ENCODE results near the gene ANO7. TPM values are rescaled to one million over a fixed set of nuclear protein-coding genes. Genes with fewer than 3 reads are reported as not detected.

The ANO7 gene
- 1 to 10 TPM; 2.1 to 2.4 TPM for total RNA-seq

- DNase-seq (no peak), ATAC-seq (no peak)
- Mint-ChIP-seq H3K4me3 (no peak within 1 kb of the TSS), H3K9me3 (ENCODE audit: low read depth) (no peaks in the 10 kb centered on the region), H3K27me3 (no peaks in the 10 kb centered on the region), H3K27ac (no peak within 1 kb of the TSS), H3K36me3 (ENCODE audit: low read depth) (peaks cover 5% of the 10 kb centered on the region), H3K4me1 (no peaks in the 10 kb centered on the region)
- intact Hi-C loops (cut with DNase I, micrococcal nuclease), result no loop called here
- CTCF ChIA-PET, result interaction anchor here (0.6 kb wide), 1 partner anchor 12 kb away, joined by 3 read pairs; no protein-coding TSS in a partner anchor
- POLR2A ChIA-PET, result no interaction called here
Observed at GRCh38 chr2:241188361-241189092, at the start of gene ANO7. ANO7 (plus strand) TSS chr2:241188677; CDS start chr2:241190064, 1,387 bp downstream.

- intact Hi-C loops (cut with DNase I, micrococcal nuclease), result no loop called here
- CTCF ChIA-PET, result interaction anchor here (0.6 to 1.7 kb wide), 2 partner anchors 12 to 34 kb away, joined by 3 to 5 read pairs; no protein-coding TSS in a partner anchor
- POLR2A ChIA-PET, result interaction anchor here (1.2 kb wide), 1 partner anchor 25 kb away, joined by 3 read pairs; no protein-coding TSS in a partner anchor
Observed at GRCh38 chr2:241139531-241140444, 48.7 kb upstream of the ANO7 start.

GRCh38 chr2:241140445-241140840 is 48.0 kb upstream of the ANO7 start:
- ChIA-PET POLR2A (interaction anchor here (1.2 kb wide), 1 partner anchor 24 kb away, joined by 3 read pairs; no protein-coding TSS in a partner anchor), CTCF (interaction anchor here (1.1 to 1.7 kb wide), 2 partner anchors 11 to 136 kb away, joined by 3 to 5 read pairs; no protein-coding TSS in a partner anchor)
- ATAC-seq (no peak), DNase-seq (no peak)
- Mint-ChIP-seq H3K9me3 (ENCODE audit: low read depth) (no peaks in the 10 kb centered on the region), H3K27ac (no peak overlapping the region), H3K4me3 (no peak overlapping the region), H3K4me1 (no peaks in the 10 kb centered on the region), H3K36me3 (ENCODE audit: low read depth) (peaks cover 35% of the 10 kb centered on the region), H3K27me3 (no peaks in the 10 kb centered on the region)
- intact Hi-C loops (cut with DNase I, micrococcal nuclease), result no loop called here

More at GRCh38 chr2:241139531-241140444, 48.7 kb upstream of the ANO7 start:
- Mint-ChIP-seq H3K9me3 (ENCODE audit: low read depth) (no peaks in the 10 kb centered on the region), H3K27ac (no peak overlapping the region), H3K36me3 (ENCODE audit: low read depth) (peaks cover 32% of the 10 kb centered on the region), H3K4me1 (no peaks in the 10 kb centered on the region), H3K27me3 (no peaks in the 10 kb centered on the region), H3K4me3 (no peak overlapping the region)
- DNase-seq, result no peak
- no peak for ATAC-seq

GRCh38 chr2:241141214-241141770 is 47.2 kb upstream of the ANO7 start:
- intact Hi-C loops (cut with DNase I, micrococcal nuclease), result no loop called here
- H3K27me3 Mint-ChIP-seq, result no peaks in the 10 kb centered on the region
- no peaks in the 10 kb centered on the region for H3K9me3 Mint-ChIP-seq (ENCODE audit: low read depth)
- H3K4me1 Mint-ChIP-seq, result peaks cover 2% of the 10 kb centered on the region
- DNase-seq (no peak), ATAC-seq (no peak)
- ChIA-PET CTCF (interaction anchor here (1.1 to 1.7 kb wide), 2 partner anchors 10 to 135 kb away, joined by 3 to 5 read pairs; no protein-coding TSS in a partner anchor), POLR2A (interaction anchor here (1.2 kb wide), 1 partner anchor 23 kb away, joined by 3 read pairs; no protein-coding TSS in a partner anchor)
- no peak overlapping the region for H3K27ac Mint-ChIP-seq
- peaks cover 28% of the 10 kb centered on the region for H3K36me3 Mint-ChIP-seq (ENCODE audit: low read depth)
- no peak overlapping the region for H3K4me3 Mint-ChIP-seq

- Mint-ChIP-seq H3K9me3 (ENCODE audit: low read depth) (no peaks in the 10 kb centered on the region), H3K27ac (no peak overlapping the region), H3K4me1 (peaks cover 6% of the 10 kb centered on the region), H3K4me3 (no peak overlapping the region), H3K36me3 (ENCODE audit: low read depth) (peaks cover 25% of the 10 kb centered on the region), H3K27me3 (no peaks in the 10 kb centered on the region)
- DNase-seq (no peak), ATAC-seq (no peak)
- POLR2A ChIA-PET, result no interaction called here
- CTCF ChIA-PET, result no interaction called here
- intact Hi-C loops (cut with DNase I, micrococcal nuclease), result no loop called here
Observed at GRCh38 chr2:241142063-241142462, 46.4 kb upstream of the ANO7 start.

- DNase-seq, result no peak
- H3K27me3 Mint-ChIP-seq, result no peaks in the 10 kb centered on the region
Observed at GRCh38 chr2:241142593-241142992, 45.9 kb upstream of the ANO7 start.

GRCh38 chr2:241146286-241146685 is 42.2 kb upstream of the ANO7 start:
- H3K27ac Mint-ChIP-seq, result no peak overlapping the region
- ChIA-PET CTCF (no interaction called here), POLR2A (interaction anchor here (0.7 kb wide), 1 partner anchor 8 kb away, joined by 4 read pairs; no protein-coding TSS in a partner anchor)
- ATAC-seq (no peak), DNase-seq (no peak)
- no peaks in the 10 kb centered on the region for H3K27me3 Mint-ChIP-seq
- peaks cover 20% of the 10 kb centered on the region for H3K36me3 Mint-ChIP-seq (ENCODE audit: low read depth)
- no peaks in the 10 kb centered on the region for H3K9me3 Mint-ChIP-seq (ENCODE audit: low read depth)
- intact Hi-C loops (cut with DNase I, micrococcal nuclease), result no loop called here
- H3K4me3 Mint-ChIP-seq, result no peak overlapping the region
- peaks cover 21% of the 10 kb centered on the region for H3K4me1 Mint-ChIP-seq

More at GRCh38 chr2:241142593-241142992, 45.9 kb upstream of the ANO7 start:
- POLR2A ChIA-PET, result no interaction called here
- intact Hi-C loops (cut with DNase I, micrococcal nuclease), result no loop called here
- no peaks in the 10 kb centered on the region for H3K9me3 Mint-ChIP-seq (ENCODE audit: low read depth)
- H3K27ac Mint-ChIP-seq, result no peak overlapping the region
- H3K4me3 Mint-ChIP-seq, result no peak overlapping the region
- no peak for ATAC-seq
- peaks cover 6% of the 10 kb centered on the region for H3K4me1 Mint-ChIP-seq
- CTCF ChIA-PET, result no interaction called here
- H3K36me3 Mint-ChIP-seq (ENCODE audit: low read depth), result peaks cover 25% of the 10 kb centered on the region

- intact Hi-C loops (cut with DNase I, micrococcal nuclease), result no loop called here
- H3K36me3 Mint-ChIP-seq (ENCODE audit: low read depth), result peaks cover 14% of the 10 kb centered on the region
- no peak overlapping the region for H3K27ac Mint-ChIP-seq
Observed at GRCh38 chr2:241147336-241147735, 41.1 kb upstream of the ANO7 start.

GRCh38 chr2:241148239-241148638 is 40.2 kb upstream of the ANO7 start:
- intact Hi-C loops (cut with DNase I, micrococcal nuclease), result loop anchor here in 1 of 2 experiments (2.0 kb wide), 1 partner anchor 587 kb away; the partner anchor contains the start of gene DUSP28
- no peak for DNase-seq
- Mint-ChIP-seq H3K36me3 (ENCODE audit: low read depth) (peaks cover 11% of the 10 kb centered on the region), H3K27ac (peak overlapping the region; percentile 80), H3K4me1 (peaks cover 38% of the 10 kb centered on the region), H3K27me3 (no peaks in the 10 kb centered on the region), H3K9me3 (ENCODE audit: low read depth) (no peaks in the 10 kb centered on the region), H3K4me3 (peak overlapping the region; percentile 88)
- ATAC-seq, result no peak
- CTCF ChIA-PET, result interaction anchor here (0.6 to 4.0 kb wide), 2 partner anchors 9 to 70 kb away, joined by 3 to 14 read pairs; no protein-coding TSS in a partner anchor
- POLR2A ChIA-PET, result interaction anchor here (0.6 kb wide), 1 partner anchor 490 kb away, joined by 3 read pairs; no protein-coding TSS in a partner anchor

More at GRCh38 chr2:241147336-241147735, 41.1 kb upstream of the ANO7 start:
- ATAC-seq, result no peak
- H3K9me3 Mint-ChIP-seq (ENCODE audit: low read depth), result no peaks in the 10 kb centered on the region
- H3K27me3 Mint-ChIP-seq, result no peaks in the 10 kb centered on the region
- no peak overlapping the region for H3K4me3 Mint-ChIP-seq
- ChIA-PET POLR2A (no interaction called here), CTCF (no interaction called here)
- H3K4me1 Mint-ChIP-seq, result peaks cover 32% of the 10 kb centered on the region
- DNase-seq, result no peak

- no peaks in the 10 kb centered on the region for H3K27me3 Mint-ChIP-seq
- POLR2A ChIA-PET, result interaction anchor here (0.6 to 1.0 kb wide), 4 partner anchors 21 to 158 kb away, joined by 4 to 6 read pairs (median 5); partner anchors contain the start of gene MTERF4
- CTCF ChIA-PET, result interaction anchor here (0.6 to 4.0 kb wide), 7 partner anchors 9 to 489 kb away, joined by 3 to 14 read pairs (median 3); partner anchors contain the start of genes HDLBP and SEPTIN2
- H3K9me3 Mint-ChIP-seq (ENCODE audit: low read depth), result no peaks in the 10 kb centered on the region
- intact Hi-C loops (cut with DNase I, micrococcal nuclease), result loop anchor here (1.0 to 2.0 kb wide), 7 partner anchors 123 to 588 kb away; partner anchors contain the start of genes ATG4B (in 1 of the 2), DTYMK (in 1 of the 2), DUSP28 (in 1 of the 2) and FARP2 (in 1 of the 2)
- H3K27ac Mint-ChIP-seq, result peak within 1 kb of the TSS; percentile 91
- ATAC-seq (peak; percentile 85), DNase-seq (peak; percentile 98)
- H3K4me3 Mint-ChIP-seq, result peak within 1 kb of the TSS; percentile 88
- H3K4me1 Mint-ChIP-seq, result peaks cover 44% of the 10 kb centered on the region
- H3K36me3 Mint-ChIP-seq (ENCODE audit: low read depth), result peaks cover 14% of the 10 kb centered on the region
Observed at GRCh38 chr2:241148891-241149674, 39.4 kb upstream of the ANO7 start, which contains the start of gene PASK. PASK (minus strand) TSS chr2:241149472; CDS start chr2:241143032, 6,440 bp downstream.
